IMR-90 (cell line): ENCODE measurements around the gene RGS9.

Experiments used
- CTCF ChIP-seq: conservative IDR thresholded peaks from 2 replicates; pipeline ENCODE4 v1.5.1; 2012; ENCODE audit warnings: mild to moderate bottlenecking, low read depth, low read length, improper control_type of control experiment
- ELK1 ChIP-seq: fragments of 150-350 bp; IDR thresholded peaks from 2 replicates; pipeline ENCODE4 v1.6.1; 2016; ENCODE audit warnings: low read depth, mild to moderate bottlenecking, low read length, moderate library complexity, borderline replicate concordance
- FOS ChIP-seq: fragments of 150-350 bp; IDR thresholded peaks from 2 replicates; pipeline ENCODE4 v1.6.1; 2016; ENCODE audit warnings: low read depth, low read length
- MXI1 ChIP-seq: IDR thresholded peaks from 2 replicates; pipeline ENCODE4 v1.6.1; 2012; ENCODE audit warnings: low read depth, mild to moderate bottlenecking, low read length, moderate library complexity, borderline replicate concordance
- NFE2L2 ChIP-seq: fragments of 150-350 bp; IDR thresholded peaks from 2 replicates; pipeline ENCODE4 v1.6.1; 2016; ENCODE audit warnings: low read depth, mild to moderate bottlenecking, low read length
- POLR2A ChIP-seq: IDR thresholded peaks from 2 replicates; pipeline ENCODE4 v1.6.1; 2012; ENCODE audit warnings: mild to moderate bottlenecking, low read depth, low read length
- RAD21 ChIP-seq: IDR thresholded peaks from 2 replicates; pipeline ENCODE4 v1.6.1; 2012; ENCODE audit warnings: low read length, improper control_type of control experiment
- SMC3 ChIP-seq: fragments of 150-350 bp; IDR thresholded peaks from 2 replicates; pipeline ENCODE4 v1.6.1; 2016; ENCODE audit warnings: low read depth, mild to moderate bottlenecking, antibody characterized with exemption, low read length, moderate library complexity
- USF2 ChIP-seq: fragments of 150-350 bp; IDR thresholded peaks from 2 replicates; pipeline ENCODE4 v1.6.1; 2017; ENCODE audit warnings: mild to moderate bottlenecking, antibody characterized with exemption, low read length, low read depth

GRCh38 chr17:65145743-65146142 is 8.6 kb downstream of the RGS9 start:
- TF ChIP-seq USF2 (no peak), CTCF (no peak), MXI1 (no peak), POLR2A (no peak), RAD21 (no peak), FOS (no peak), ELK1 (no peak), SMC3 (no peak), NFE2L2 (no peak)
